ENCODE measurements around the gene GPBAR1.
"Not testable (repeated sequence)": the region's sequence is repeated elsewhere in the genome, so short reads cannot be mapped to it uniquely, and the experiment has no call there.

Gene GPBAR1

GRCh38 chr2:218305383-218305782, 44.6 kb downstream of the GPBAR1 start:
- no peak overlapping the region for H3K4me3 ChIP-seq (ENCODE audit: low read depth, low read length)

GRCh38 chr2:218306184-218306920, 45.5 kb downstream of the GPBAR1 start:
- H3K4me3 ChIP-seq (ENCODE audit: low read depth, low read length) = no peak overlapping the region

DNA sequence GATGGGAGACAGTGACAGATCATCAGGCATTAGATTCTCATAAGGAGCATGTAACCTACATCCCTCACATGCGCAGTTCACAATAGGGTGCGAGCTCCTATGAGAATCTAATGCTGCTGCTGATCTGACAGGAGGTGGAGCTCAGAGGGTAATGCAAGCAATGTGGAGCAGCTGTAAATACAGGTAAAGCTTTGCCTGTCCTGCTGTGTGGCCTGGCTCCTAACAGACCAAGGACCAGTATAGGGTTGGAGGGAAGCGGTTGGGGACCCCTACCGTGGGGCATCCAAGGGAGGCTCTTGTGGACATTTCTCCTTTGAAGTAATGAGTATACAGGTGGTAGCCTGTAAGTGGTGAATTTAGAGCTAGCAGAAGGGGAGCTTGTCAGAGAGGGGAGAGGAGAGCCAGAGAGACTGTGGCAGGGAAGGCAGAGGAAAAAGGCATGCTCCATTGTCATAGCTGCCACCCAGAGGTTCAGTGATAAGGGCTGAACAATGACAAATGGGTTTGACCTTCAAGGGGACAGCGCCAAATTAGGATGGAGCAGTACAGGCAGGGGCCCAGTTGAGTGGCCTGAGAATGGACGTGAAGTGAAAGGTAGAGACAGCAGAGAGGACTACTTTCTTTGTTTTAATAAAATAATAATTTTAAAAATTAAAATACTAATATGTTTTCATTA, 46.7 kb downstream of the GPBAR1 start:
- H3K4me3 ChIP-seq (ENCODE audit: low read depth, low read length) = no peak overlapping the region

DNA sequence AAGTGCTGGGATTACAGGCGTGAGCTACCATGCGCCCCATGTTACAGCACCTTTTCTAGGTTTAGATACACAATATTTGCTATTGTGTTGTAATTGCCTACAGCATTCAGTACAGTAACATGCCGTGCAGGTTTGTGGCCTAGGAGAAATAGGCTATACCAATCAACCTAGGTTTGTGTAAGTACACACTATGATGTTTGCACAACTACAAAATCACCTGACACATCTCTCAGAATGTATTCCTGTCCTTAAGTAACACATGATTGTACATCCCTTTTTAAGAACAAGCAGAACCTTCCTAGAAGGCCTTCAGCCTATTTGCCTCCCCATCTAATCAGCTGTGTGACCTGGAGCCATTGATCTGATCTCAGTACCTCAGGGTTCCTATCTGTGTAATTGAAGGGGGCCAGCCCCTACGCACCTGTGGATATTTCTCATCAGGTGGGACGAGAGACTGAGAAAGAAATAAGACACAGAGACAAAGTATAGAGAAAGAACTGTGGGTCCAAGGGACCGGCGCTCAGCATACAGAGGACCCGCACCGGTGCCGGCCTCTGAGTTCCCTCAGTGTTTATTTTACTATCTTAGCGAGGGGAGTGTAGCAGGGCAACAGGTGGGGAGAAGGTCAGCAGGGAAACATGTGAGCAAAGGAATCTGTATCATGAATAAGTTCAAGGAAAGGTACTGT, 50.2 kb downstream of the GPBAR1 start:
- H3K4me3 ChIP-seq (ENCODE audit: low read depth, low read length) = no peak overlapping the region

DNA sequence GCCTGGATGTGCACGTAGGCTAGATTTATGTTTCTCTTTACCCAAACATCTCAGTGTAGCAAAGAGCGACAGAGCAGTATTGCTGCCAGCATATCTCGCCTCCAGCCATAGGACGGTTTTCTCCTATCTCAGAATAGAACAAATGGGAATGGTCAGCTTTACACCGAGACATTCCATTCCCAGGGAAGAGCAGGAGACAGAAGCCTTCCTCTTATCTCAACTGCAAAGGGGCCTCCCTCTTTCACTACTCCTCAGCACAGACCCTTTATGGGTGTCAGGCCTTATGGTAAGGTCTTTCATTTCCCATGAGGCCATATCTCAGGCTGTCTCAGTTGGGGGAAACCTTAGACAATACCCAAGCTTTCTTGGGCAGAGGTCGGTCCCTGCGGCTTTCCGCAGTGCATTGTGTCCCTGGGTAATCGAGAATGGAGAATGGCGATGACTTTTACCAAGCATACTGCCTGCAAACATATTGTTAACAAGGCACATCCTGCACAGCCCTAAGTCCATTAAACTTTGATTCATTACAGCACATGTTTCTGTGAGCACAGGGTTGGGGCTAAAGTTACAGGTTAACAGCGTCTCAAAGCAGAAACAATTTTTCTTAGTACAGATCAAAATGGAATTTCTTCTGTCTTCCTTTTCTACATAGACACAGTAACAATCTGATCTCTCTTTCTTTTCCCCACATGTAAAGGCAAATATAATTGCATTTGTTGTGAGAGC, 50.9 kb downstream of the GPBAR1 start:
- H3K4me3 ChIP-seq (ENCODE audit: low read depth, low read length) = not testable (repeated sequence)

DNA sequence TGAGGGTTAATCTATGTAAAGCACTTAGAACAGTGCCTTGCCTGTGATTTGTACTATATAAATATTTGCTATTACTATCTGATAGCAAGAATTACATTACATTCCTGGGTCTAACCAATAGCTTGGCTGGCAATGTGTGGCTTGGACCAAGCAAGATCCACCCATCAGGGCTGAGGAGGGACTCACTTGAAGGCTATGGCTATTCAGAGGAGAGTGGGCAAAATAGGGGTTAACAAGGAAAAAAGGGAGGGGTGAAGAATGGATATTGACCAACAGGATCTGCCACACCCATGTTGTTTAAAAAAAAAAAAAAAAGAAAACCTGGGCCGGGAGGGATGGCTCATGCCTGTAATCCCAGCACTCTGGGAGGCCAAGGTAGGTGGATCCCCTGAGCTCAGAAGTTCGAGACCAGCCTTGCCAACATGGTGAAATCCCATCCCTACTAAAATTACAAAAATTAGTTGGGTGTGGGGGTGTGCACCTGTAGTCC, 51.5 kb downstream of the GPBAR1 start:
- H3K4me3 ChIP-seq (ENCODE audit: low read depth, low read length) = no peak overlapping the region

DNA sequence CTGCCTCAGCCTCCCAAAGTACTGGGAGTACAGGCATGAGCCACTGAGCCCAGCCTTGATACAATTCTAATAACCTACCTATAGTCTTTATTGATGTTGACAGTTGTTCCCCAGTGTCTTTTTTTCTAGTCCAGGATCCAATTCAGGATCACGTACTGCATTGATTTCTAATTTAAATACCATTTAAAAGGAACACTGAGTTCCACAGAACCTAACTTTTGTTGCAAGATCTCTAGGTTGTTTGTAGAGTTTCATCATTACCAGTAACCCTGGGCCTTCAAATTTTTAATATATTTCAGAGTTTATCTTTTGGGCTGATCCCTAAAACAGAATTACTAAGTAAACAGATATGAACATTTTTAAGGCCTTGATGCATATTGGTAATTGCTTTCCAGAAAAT, 52.5 kb downstream of the GPBAR1 start:
- no peak overlapping the region for H3K4me3 ChIP-seq (ENCODE audit: low read depth, low read length)

Data from iPS-11a (cell line).